Sigmoid colon (tissue), 4 donors: ENCODE data around the gene MTMR3.

Experiments used
- POLR2AphosphoS5 ChIP-seq, 4 donors: sonication (generic); formaldehyde crosslinking; IDR thresholded peaks; one replicate each; pipeline ENCODE4 v1.6.1; 2017; ENCODE audit warnings: antibody characterized with exemption in 4 of 4
- TF ChIP-seq, protein P1 (sequence below), 4 experiments: fragments of 450-650 bp in 3 of 4; fragments of 200-600 bp in 1 of 4; IDR thresholded peaks; one replicate each; pipeline ENCODE4 v1.5.1; 2016 to 2019; ENCODE audit warnings: antibody characterized with exemption in 4 of 4, mild to moderate bottlenecking in 3 of 4, moderate library complexity in 2 of 4

DNA sequence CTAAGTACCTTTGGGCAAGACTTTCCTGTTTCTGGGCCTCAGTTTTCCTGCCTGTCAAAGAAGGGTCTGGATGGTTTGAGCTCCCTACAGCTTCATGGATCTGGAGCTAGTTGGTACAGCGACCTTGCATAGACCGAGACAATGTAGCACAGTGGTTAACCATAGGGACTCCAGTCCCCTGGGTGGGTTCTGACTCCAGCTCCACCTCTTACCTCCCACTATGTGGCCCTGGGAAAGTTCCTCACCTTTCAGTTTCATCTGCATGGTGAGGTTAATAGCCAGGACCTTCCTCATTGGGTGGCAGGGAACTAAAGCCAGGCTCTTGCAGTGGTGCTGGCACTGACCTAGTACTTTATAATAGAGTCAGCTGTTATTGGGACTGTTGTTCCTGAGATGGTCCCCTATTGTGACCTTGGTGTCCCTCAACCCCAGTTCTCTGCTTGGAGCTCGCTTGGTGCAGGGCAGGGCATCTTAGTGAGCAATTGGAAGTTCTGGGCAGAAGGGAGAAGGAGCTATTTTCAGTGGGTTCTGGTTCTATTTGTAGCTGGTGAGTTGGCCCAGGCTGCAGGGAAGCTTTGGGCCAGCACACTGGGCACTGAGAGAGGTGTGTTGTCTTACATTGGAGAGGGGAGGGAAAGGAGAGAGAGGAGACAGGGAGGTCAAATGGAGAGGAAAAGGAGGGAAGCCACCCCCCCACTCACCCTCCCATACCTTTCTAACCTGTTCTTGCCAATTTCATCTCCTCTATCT lies 10.7 kb upstream of the MTMR3 start:
- TF ChIP-seq POLR2AphosphoS5 (IDR thresholded peaks at IDR 0.05), result no peak
- TF ChIP-seq, protein P1, sequence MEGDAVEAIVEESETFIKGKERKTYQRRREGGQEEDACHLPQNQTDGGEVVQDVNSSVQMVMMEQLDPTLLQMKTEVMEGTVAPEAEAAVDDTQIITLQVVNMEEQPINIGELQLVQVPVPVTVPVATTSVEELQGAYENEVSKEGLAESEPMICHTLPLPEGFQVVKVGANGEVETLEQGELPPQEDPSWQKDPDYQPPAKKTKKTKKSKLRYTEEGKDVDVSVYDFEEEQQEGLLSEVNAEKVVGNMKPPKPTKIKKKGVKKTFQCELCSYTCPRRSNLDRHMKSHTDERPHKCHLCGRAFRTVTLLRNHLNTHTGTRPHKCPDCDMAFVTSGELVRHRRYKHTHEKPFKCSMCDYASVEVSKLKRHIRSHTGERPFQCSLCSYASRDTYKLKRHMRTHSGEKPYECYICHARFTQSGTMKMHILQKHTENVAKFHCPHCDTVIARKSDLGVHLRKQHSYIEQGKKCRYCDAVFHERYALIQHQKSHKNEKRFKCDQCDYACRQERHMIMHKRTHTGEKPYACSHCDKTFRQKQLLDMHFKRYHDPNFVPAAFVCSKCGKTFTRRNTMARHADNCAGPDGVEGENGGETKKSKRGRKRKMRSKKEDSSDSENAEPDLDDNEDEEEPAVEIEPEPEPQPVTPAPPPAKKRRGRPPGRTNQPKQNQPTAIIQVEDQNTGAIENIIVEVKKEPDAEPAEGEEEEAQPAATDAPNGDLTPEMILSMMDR (IDR thresholded peaks at IDR 0.05), result no peak
